B cell (primary cell): ENCODE data around the gene ST6GALNAC3.

ENCODE experiments used
- CTCF ChIP-seq: fragments of 200-600 bp; IDR thresholded peaks from one replicate; pipeline ENCODE4 v1.8.0; 2022; ENCODE audit warnings: antibody characterized with exemption, mild to moderate bottlenecking
- EZH2 ChIP-seq: IDR thresholded peaks from 2 replicates; pipeline ENCODE4 v1.6.1; 2012; ENCODE audit warnings: borderline replicate concordance, low read depth, mild to moderate bottlenecking, moderate library complexity, low read length; ENCODE audit not compliant: insufficient read depth, poor library complexity, severe bottlenecking

GRCh38 chr1:76635784-76636183 is 561.2 kb downstream of the ST6GALNAC3 start:
- no peak for TF ChIP-seq CTCF
- no peak for TF ChIP-seq EZH2
